Upper lobe of left lung (tissue), 6 donors: ENCODE data around the gene DENND1A. TPM values are rescaled to one million over a fixed set of nuclear protein-coding genes. Genes with fewer than 3 reads are reported as not detected.

Source experiments
- ATAC-seq, 2 donors: fragments of 200-7000 bp; cut with Tn5 transposase; one replicate each; pipeline ENCODE4 v1.9.1; 2022; ENCODE audit warnings: mild to moderate bottlenecking in 2 of 2, moderate library complexity in 2 of 2; ENCODE audit not compliant: low FRiP score in 2 of 2
- DNase-seq, 2 donors: peaks; one replicate each; pipeline ENCODE4 v3.0.0-alpha.2; 2019 to 2020
- H3K27ac ChIP-seq, 4 donors: fragments of 200-600 bp; sonication (generic); one replicate each; pipeline ENCODE4 v1.5.1; 2016 to 2019
- H3K27me3 ChIP-seq, 4 donors: fragments of 200-600 bp; sonication (generic); one replicate each; pipeline ENCODE4 v1.5.1; 2017 to 2019
- H3K36me3 ChIP-seq, 4 donors: fragments of 200-600 bp; sonication (generic); one replicate each; pipeline ENCODE4 v1.5.1; 2016 to 2019
- H3K4me1 ChIP-seq, 4 donors: fragments of 200-600 bp; sonication (generic); one replicate each; pipeline ENCODE4 v1.5.1; 2018 to 2019
- H3K4me3 ChIP-seq, 4 donors: fragments of 200-600 bp; sonication (generic); one replicate each; pipeline ENCODE4 v1.5.1; 2017 to 2019; ENCODE audit warnings: mild to moderate bottlenecking in 2 of 4, moderate library complexity in 1 of 4
- H3K9me3 ChIP-seq, 4 donors: fragments of 200-600 bp; sonication (generic); one replicate each; pipeline ENCODE4 v1.5.1; 2018 to 2019
- EP300 ChIP-seq, 4 donors: sonication (generic); formaldehyde crosslinking; IDR thresholded peaks; one replicate each; pipeline ENCODE4 v1.5.1; 2017; ENCODE audit warnings: antibody characterized with exemption in 4 of 4, control low read depth in 2 of 4
- POLR2A ChIP-seq, 4 donors: fragments of 450-650 bp; IDR thresholded peaks; one replicate each; pipeline ENCODE4 v1.5.1; 2016 to 2017; ENCODE audit warnings: antibody characterized with exemption in 4 of 4, mild to moderate bottlenecking in 2 of 4
- POLR2AphosphoS5 ChIP-seq, 2 donors: sonication (generic); formaldehyde crosslinking; IDR thresholded peaks; one replicate each; pipeline ENCODE4 v1.5.1; 2017; ENCODE audit warnings: antibody characterized with exemption in 2 of 2
- WGBS, 2 donors: methylation state at CpG; one replicate each; pipeline ENCODE4 v1.1.5; 2017 to 2018; 5-methylcytosine and 5-hydroxymethylcytosine counted together
- total RNA-seq, 6 donors: library from RNA; depleted of rRNA in 4 of 6; stranded (reverse); fragments of >200 nt in 4 of 6; gene quantifications; one replicate each; pipeline versions ENCODE4 v1.1.0 to v1.2.1, GENCODE V29; 2016 to 2021
- TF ChIP-seq, protein P1 (sequence below), 6 experiments: fragments of 450-650 bp in 4 of 6; fragments of 200-600 bp in 2 of 6; sonication (generic) in 2 of 6; IDR thresholded peaks; one replicate each; pipeline ENCODE4 v1.5.1; 2016 to 2019; ENCODE audit warnings: antibody characterized with exemption in 6 of 6
- donor health status: DM: no; HTN: no; CAD: no; lungs with moderate emphysema.
- donor health status: DM: no; HTN: yes; CAD: no; lungs with severe emphysema.

Gene DENND1A
- total RNA-seq, 6 donors from 2014 or later: 9.8 to 46.1 (median 16.0) TPM

DNA sequence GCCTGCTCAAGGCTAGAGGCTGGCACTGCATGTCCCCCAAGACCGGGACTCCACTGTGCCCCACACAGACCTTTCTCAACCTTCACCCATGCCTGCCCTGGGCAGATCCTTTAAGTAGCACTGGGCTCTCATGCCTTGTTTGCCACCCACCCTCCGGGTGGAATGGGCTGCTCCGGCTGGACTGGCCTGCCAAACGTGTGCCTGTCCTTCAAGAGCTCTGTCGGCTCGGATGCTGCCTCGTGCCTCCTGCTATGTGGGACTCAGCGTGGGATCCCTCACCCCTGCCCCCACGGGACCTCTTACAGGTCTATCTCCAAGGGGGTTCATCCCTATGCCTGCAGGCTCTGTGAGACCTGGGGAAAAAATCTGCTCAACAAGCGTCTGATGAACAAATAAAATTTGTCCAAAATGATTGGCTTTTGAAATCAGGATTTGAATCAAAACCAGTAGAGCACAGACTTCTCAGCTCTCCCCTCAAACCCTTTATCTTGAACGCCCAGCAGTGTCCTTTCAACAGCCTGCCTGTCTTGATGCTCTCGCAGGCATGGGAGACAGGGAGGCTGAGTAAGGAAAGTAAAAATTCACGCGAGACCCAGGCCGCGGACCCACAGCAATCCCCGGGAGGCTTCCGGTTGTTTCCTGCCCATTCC lies 517.6 kb downstream of the DENND1A start:
- 91 to 93% methylated on average over 18 of the region's 18 CpGs for WGBS, 2 donors
- H3K9me3 ChIP-seq: no peaks in the 10 kb centered on the region
- no peak overlapping the region for H3K27ac ChIP-seq
- no peak overlapping the region for H3K4me3 ChIP-seq
- DNase-seq: no peak
- no peaks in the 10 kb centered on the region for H3K27me3 ChIP-seq
- H3K36me3 ChIP-seq: no peaks in the 10 kb centered on the region
- no peak for ATAC-seq
- H3K4me1 ChIP-seq: no peaks in the 10 kb centered on the region
- TF ChIP-seq EP300 (IDR thresholded peaks at IDR 0.05) (no peak), POLR2AphosphoS5 (IDR thresholded peaks at IDR 0.05) (no peak), POLR2A (IDR thresholded peaks at IDR 0.05) (no peak)
- TF ChIP-seq, protein P1, sequence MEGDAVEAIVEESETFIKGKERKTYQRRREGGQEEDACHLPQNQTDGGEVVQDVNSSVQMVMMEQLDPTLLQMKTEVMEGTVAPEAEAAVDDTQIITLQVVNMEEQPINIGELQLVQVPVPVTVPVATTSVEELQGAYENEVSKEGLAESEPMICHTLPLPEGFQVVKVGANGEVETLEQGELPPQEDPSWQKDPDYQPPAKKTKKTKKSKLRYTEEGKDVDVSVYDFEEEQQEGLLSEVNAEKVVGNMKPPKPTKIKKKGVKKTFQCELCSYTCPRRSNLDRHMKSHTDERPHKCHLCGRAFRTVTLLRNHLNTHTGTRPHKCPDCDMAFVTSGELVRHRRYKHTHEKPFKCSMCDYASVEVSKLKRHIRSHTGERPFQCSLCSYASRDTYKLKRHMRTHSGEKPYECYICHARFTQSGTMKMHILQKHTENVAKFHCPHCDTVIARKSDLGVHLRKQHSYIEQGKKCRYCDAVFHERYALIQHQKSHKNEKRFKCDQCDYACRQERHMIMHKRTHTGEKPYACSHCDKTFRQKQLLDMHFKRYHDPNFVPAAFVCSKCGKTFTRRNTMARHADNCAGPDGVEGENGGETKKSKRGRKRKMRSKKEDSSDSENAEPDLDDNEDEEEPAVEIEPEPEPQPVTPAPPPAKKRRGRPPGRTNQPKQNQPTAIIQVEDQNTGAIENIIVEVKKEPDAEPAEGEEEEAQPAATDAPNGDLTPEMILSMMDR (IDR thresholded peaks at IDR 0.05): no peak

DNA sequence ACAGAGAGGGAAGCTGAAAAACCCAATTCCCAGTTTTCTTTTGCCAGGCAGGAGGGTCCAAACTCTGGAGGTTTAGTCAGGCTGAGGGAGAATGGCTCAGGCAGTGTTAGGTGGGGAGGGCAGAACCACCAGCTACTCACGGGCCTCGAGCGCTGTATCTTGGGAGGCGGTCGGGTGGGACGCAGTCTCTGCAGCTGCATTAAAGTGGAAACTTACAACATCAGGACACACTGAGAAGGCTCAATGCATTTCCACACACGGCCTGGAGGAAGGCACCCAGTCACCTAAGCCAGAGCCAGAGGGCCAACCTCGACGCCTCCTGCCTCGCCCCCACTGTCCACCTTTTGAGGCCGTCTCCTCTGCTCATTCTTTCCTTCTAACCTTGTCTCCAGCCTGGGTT lies 518.3 kb downstream of the DENND1A start:
- 90 to 91% methylated on average over 10 to 11 of the region's 11 CpGs for WGBS, 2 donors
- no peak overlapping the region for H3K27ac ChIP-seq
- no peaks in the 10 kb centered on the region for H3K36me3 ChIP-seq
- TF ChIP-seq POLR2AphosphoS5 (IDR thresholded peaks at IDR 0.05): no peak
- no peak for TF ChIP-seq POLR2A (IDR thresholded peaks at IDR 0.05)
- no peak for TF ChIP-seq EP300 (IDR thresholded peaks at IDR 0.05)
- TF ChIP-seq, protein P1 (IDR thresholded peaks at IDR 0.05): no peak
- no peaks in the 10 kb centered on the region for H3K27me3 ChIP-seq
- no peak for DNase-seq
- H3K4me1 ChIP-seq: no peaks in the 10 kb centered on the region
- H3K4me3 ChIP-seq: no peak overlapping the region
- no peak for ATAC-seq
- no peaks in the 10 kb centered on the region for H3K9me3 ChIP-seq

DNA sequence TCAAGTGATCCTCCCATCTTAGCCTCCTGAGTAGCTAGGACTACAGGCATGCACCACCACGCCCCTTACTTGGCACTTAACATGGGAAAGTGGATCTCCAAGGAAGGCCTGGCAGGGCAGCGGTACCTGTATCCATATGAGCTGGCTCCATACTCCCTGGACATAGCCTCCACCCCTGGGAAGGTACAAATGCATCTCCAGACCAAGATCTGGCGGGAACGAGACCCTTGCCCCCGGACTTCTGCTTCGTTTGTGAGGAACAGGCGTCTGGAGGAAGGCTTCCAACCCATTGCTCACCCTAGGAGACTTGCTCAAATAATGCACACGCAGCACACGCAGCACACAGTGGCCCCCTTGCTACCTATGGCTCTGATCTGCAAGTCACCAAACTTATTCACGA lies 518.7 kb downstream of the DENND1A start:
- H3K27me3 ChIP-seq: no peaks in the 10 kb centered on the region
- H3K4me3 ChIP-seq: no peak overlapping the region
- H3K9me3 ChIP-seq: no peaks in the 10 kb centered on the region
- 90 to 97% methylated on average over 10 of the region's 10 CpGs for WGBS, 2 donors
- no peak overlapping the region for H3K27ac ChIP-seq
- TF ChIP-seq POLR2AphosphoS5 (IDR thresholded peaks at IDR 0.05) (no peak), EP300 (IDR thresholded peaks at IDR 0.05) (no peak), POLR2A (IDR thresholded peaks at IDR 0.05) (no peak)
- TF ChIP-seq, protein P1 (IDR thresholded peaks at IDR 0.05): no peak
- no peaks in the 10 kb centered on the region for H3K4me1 ChIP-seq
- DNase-seq (no peak), ATAC-seq (no peak)
- H3K36me3 ChIP-seq: no peaks in the 10 kb centered on the region

- Histone ChIP-seq H3K27me3 (no peaks in the 10 kb centered on the region), H3K4me3 (no peak overlapping the region), H3K4me1 (no peaks in the 10 kb centered on the region), H3K9me3 (no peaks in the 10 kb centered on the region), H3K27ac (no peak overlapping the region), H3K36me3 (no peaks in the 10 kb centered on the region)
- ATAC-seq (no peak), DNase-seq (no peak)
- WGBS, 2 donors: 91 to 94% methylated on average over 11 to 12 of the region's 12 CpGs
- TF ChIP-seq POLR2A (IDR thresholded peaks at IDR 0.05): no peak
- TF ChIP-seq EP300 (IDR thresholded peaks at IDR 0.05): no peak
- TF ChIP-seq, protein P1 (IDR thresholded peaks at IDR 0.05): no peak
- no peak for TF ChIP-seq POLR2AphosphoS5 (IDR thresholded peaks at IDR 0.05)
Measured at GRCh38 chr9:123410281-123410910, 519.5 kb downstream of the DENND1A start.
